ENCODE measurements around the gene GGN.

DNA sequence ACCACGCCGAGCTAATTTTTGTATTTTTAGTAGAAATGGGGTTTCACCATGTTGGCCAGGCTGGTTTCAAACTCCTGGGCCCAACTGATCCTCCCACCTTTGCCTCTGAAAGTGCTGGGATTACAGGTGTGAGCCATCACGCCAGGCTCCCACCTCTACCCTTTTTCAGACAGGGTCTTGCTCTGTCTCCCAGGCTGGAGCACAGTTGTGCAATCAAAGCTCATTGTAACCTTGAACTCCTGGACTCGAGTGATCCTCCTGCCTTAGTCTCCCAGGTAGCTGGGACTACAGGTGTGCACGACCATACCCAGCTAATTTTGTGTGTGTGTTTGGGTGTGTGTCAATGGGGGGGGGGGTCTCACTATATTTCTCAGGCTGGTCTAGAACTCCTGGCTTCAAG, 36.4 kb upstream of the GGN start:
- TF ChIP-seq CTCF (conservative IDR thresholded peaks at IDR 0.05 in 1 of 2, IDR thresholded peaks at IDR 0.05 in 1 of 2; ENCODE audit: extremely low read depth in 1 of 2, insufficient read depth in 1 of 2, low read depth in 1 of 2, low read length in 2 of 2) (no peak), EZH2 (IDR thresholded peaks at IDR 0.05; ENCODE audit: borderline replicate concordance, low read length) (no peak)
